OCI-LY1 (cell line): ENCODE results near the gene PTPRN2.

Source experiments
- H2AFZ ChIP-seq: fragments of 200-600 bp; sonication (generic), shearing (Covaris generic); 2 replicates; pipeline ENCODE4 v1.6.0; 2014; ENCODE audit warnings: antibody characterized with exemption, mild to moderate bottlenecking, low read length
- H3F3A ChIP-seq: fragments of 200-600 bp; sonication (generic), shearing (Covaris generic); 2 replicates; pipeline ENCODE4 v1.6.0; 2014; ENCODE audit warnings: mild to moderate bottlenecking, antibody characterized with exemption, low read length, moderate library complexity; ENCODE audit not compliant: insufficient read depth
- H3K27ac ChIP-seq: fragments of 200-600 bp; sonication (generic); 2 replicates; pipeline ENCODE4 v1.5.1; 2014; ENCODE audit warnings: low read length, mixed run types, mild to moderate bottlenecking, low read depth; ENCODE audit not compliant: poor library complexity, severe bottlenecking
- H3K27me3 ChIP-seq: fragments of 200-600 bp; sonication (generic); 2 replicates; pipeline ENCODE4 v1.6.0; 2014; ENCODE audit warnings: antibody characterized with exemption, mild to moderate bottlenecking, low read length, moderate library complexity; ENCODE audit not compliant: insufficient read depth
- H3K36me3 ChIP-seq: fragments of 200-600 bp; sonication (generic); 2 replicates; pipeline ENCODE4 v1.6.1; 2014; ENCODE audit warnings: mild to moderate bottlenecking, antibody characterized with exemption, low read length, moderate library complexity, mixed read lengths; ENCODE audit not compliant: insufficient read depth
- H3K4me1 ChIP-seq: fragments of 200-600 bp; sonication (generic); 2 replicates; pipeline ENCODE4 v1.5.1; 2014; ENCODE audit warnings: mild to moderate bottlenecking, low read length, moderate library complexity; ENCODE audit not compliant: insufficient read depth, severe bottlenecking
- H3K4me2 ChIP-seq: fragments of 200-600 bp; sonication (generic), shearing (Covaris generic); 2 replicates; pipeline ENCODE4 v1.6.1; 2014; ENCODE audit warnings: low read length
- H3K4me3 ChIP-seq: fragments of 200-600 bp; sonication (generic); 2 replicates; pipeline ENCODE4 v1.5.1; 2014; ENCODE audit warnings: low read length, low read depth, mild to moderate bottlenecking, mixed read lengths; ENCODE audit not compliant: poor library complexity, severe bottlenecking
- H3K79me2 ChIP-seq: fragments of 200-600 bp; shearing (Covaris generic); 2 replicates; pipeline ENCODE4 v1.6.1; 2016; ENCODE audit warnings: mixed run types, low read length, mixed read lengths; ENCODE audit not compliant: insufficient read depth
- H3K9ac ChIP-seq: fragments of 200-600 bp; sonication (generic), shearing (Covaris generic); 2 replicates; pipeline ENCODE4 v1.6.1; 2014; ENCODE audit warnings: mild to moderate bottlenecking, low read length, mixed read lengths
- H3K9me2 ChIP-seq: fragments of 200-600 bp; sonication (generic), shearing (Covaris generic); 2 replicates; pipeline ENCODE4 v1.6.1; 2014; ENCODE audit warnings: low read depth, mild to moderate bottlenecking, low read length, mixed read lengths
- H3K9me3 ChIP-seq: fragments of 200-600 bp; shearing (Covaris generic); 2 replicates; pipeline ENCODE4 v1.6.1; 2014; ENCODE audit warnings: low read length, mixed read lengths
- H4K20me1 ChIP-seq: fragments of 200-600 bp; sonication (generic), shearing (Covaris generic); 2 replicates; pipeline ENCODE4 v1.6.0; 2016; ENCODE audit warnings: mild to moderate bottlenecking, low read length; ENCODE audit not compliant: insufficient read depth
- EZH2 ChIP-seq: fragments of 200-600 bp; sonication (generic), shearing (Covaris generic); IDR thresholded peaks from 2 replicates; pipeline ENCODE4 v1.8.0; 2017; ENCODE audit warnings: borderline replicate concordance, mixed run types, mild to moderate bottlenecking, antibody characterized with exemption, low read length, moderate library complexity, mixed read lengths
- TF ChIP-seq, protein P1 (sequence below): fragments of 200-600 bp; sonication (generic), shearing (Covaris generic); IDR thresholded peaks from 2 replicates; pipeline ENCODE4 v1.5.1; 2017; ENCODE audit warnings: mild to moderate bottlenecking, antibody characterized with exemption, low read length, moderate library complexity, mixed read lengths

PTPRN2 gene

DNA sequence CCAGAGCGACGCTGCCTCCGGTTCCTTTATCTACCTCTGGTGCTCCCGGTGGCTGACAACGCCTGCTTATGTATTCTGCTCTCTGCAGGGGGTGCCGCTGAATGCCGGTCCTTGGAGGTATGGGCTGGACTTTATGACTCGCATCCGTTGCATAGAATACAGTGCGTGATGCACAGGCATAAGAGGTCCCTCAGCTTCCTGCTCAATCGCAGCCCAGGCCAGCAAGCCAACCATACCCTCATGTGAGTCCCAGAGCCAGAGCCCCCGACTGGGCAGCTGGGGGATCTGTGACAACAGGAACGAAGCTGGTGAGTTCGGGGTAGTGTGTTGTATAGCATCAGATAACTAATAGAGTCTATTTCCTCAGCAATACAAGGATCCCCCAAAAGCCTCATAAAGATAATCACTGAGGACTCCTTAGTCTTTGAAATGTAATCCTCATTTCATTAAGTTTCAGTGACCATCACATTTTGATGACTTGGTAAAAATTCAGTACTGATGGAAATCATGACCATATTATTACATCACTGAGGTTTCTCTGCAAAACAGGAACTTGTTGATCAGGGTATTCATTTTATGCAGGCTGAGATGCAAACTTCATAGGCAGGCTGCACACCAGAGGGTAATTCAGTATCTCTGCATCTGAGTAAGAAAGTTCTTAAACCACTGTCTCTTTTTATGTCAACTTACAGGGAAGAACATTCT, 607.8 kb downstream of the PTPRN2 start:
- Histone ChIP-seq H4K20me1 (no peaks in the 10 kb centered on the region), H3K9me2 (no peaks in the 10 kb centered on the region), H2AFZ (no peak overlapping the region), H3K79me2 (no peaks in the 10 kb centered on the region), H3K9me3 (no peaks in the 10 kb centered on the region), H3K27me3 (no peaks in the 10 kb centered on the region; the same call in 1 of the 2 replicates), H3K27ac (no peak overlapping the region), H3K4me1 (no peaks in the 10 kb centered on the region), H3K4me3 (no peak overlapping the region), H3F3A (no peaks in the 10 kb centered on the region), H3K9ac (no peak overlapping the region), H3K4me2 (no peak overlapping the region), H3K36me3 (no peaks in the 10 kb centered on the region)
- TF ChIP-seq, protein P1, sequence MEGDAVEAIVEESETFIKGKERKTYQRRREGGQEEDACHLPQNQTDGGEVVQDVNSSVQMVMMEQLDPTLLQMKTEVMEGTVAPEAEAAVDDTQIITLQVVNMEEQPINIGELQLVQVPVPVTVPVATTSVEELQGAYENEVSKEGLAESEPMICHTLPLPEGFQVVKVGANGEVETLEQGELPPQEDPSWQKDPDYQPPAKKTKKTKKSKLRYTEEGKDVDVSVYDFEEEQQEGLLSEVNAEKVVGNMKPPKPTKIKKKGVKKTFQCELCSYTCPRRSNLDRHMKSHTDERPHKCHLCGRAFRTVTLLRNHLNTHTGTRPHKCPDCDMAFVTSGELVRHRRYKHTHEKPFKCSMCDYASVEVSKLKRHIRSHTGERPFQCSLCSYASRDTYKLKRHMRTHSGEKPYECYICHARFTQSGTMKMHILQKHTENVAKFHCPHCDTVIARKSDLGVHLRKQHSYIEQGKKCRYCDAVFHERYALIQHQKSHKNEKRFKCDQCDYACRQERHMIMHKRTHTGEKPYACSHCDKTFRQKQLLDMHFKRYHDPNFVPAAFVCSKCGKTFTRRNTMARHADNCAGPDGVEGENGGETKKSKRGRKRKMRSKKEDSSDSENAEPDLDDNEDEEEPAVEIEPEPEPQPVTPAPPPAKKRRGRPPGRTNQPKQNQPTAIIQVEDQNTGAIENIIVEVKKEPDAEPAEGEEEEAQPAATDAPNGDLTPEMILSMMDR: no peak
- no peak for TF ChIP-seq EZH2

- Histone ChIP-seq H3K4me3 (no peak overlapping the region), H2AFZ (no peak overlapping the region), H3K9me3 (no peaks in the 10 kb centered on the region), H3K9me2 (no peaks in the 10 kb centered on the region), H3F3A (no peaks in the 10 kb centered on the region), H3K27ac (no peak overlapping the region), H3K9ac (no peak overlapping the region), H3K4me1 (no peaks in the 10 kb centered on the region), H3K4me2 (no peak overlapping the region), H4K20me1 (no peaks in the 10 kb centered on the region), H3K79me2 (no peaks in the 10 kb centered on the region), H3K36me3 (no peaks in the 10 kb centered on the region), H3K27me3 (no peaks in the 10 kb centered on the region; the same call in 1 of the 2 replicates)
- no peak for TF ChIP-seq EZH2
- TF ChIP-seq, protein P1: no peak
Observed at GRCh38 chr7:157978766-157979165, 608.9 kb downstream of the PTPRN2 start.

DNA sequence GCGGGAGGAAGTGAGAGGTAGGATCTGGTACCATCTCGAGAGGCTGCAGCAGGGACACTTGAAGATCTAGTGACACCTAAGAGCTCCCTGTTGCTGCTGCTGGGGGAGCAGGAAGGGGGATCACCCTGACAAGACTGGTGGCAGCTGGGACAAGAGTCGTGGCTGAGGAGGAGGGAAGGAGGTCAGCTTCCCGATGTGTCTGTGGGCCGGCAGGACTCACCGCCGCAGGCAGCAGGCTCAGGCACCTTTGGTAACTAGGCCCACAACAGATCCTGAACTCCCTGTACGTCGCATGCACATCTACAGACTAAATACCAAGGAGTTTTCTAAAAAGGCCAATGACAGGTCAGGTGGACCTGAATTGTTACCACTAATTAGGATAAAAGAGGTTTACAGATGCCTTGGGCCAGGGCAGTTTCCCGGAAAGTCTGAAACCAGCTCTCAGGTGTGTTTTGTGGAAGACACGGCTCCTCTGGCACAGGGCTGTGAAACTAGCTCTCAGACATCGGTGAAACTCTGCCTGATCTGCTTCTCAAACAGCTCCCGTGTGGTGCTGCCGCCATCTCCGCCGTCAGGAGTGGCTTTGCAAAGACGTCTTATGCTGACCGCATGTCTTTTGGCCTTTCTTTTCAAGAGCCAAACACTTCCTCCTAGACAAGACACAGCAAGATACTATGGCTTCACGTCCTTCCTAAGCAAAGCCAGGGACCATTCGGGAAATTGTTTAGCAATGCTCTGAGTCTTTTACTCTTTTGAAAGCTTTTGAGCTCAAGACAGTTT, 609.7 kb downstream of the PTPRN2 start:
- Histone ChIP-seq H3K9me2 (no peaks in the 10 kb centered on the region), H3K4me3 (no peak overlapping the region), H2AFZ (no peak overlapping the region), H3K27me3 (no peaks in the 10 kb centered on the region; the same call in 1 of the 2 replicates), H3K9me3 (no peaks in the 10 kb centered on the region), H3K4me2 (no peak overlapping the region), H3K36me3 (no peaks in the 10 kb centered on the region), H3F3A (no peaks in the 10 kb centered on the region), H3K4me1 (no peaks in the 10 kb centered on the region), H3K79me2 (no peaks in the 10 kb centered on the region), H4K20me1 (no peaks in the 10 kb centered on the region), H3K27ac (no peak overlapping the region), H3K9ac (no peak overlapping the region)
- TF ChIP-seq EZH2: no peak
- TF ChIP-seq, protein P1: no peak
